HK-2 (cell line): ENCODE data around the gene HSD17B3.
"Not testable (repeated sequence)": the region's sequence is repeated elsewhere in the genome, so short reads cannot be mapped to it uniquely, and the experiment has no call there.

Experiments
- DNase-seq: peaks from one replicate; pipeline ENCODE4 v3.0.0-alpha.2; 2018; ENCODE audit not compliant: unreplicated experiment

HSD17B3 gene

DNA sequence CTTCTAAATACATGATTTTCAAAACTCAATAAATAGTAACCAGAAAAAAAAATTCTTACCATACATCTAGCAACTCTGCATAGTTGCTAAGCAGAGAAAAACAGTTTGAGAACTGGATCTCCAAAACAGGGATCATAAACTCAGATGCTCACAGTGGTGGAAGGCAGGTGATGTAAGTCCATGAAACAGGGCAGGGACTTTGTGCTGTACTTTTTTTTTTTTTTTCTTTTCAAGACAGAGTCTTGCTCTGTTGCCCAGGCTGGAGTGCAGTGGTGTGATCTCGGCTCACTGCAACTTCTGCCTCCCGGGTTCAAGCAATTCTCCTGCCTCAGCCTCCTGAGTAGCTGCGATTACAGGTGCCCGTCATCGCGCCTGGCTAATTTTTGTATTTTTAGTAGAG, 5.0 kb upstream of the HSD17B3 start:
- not testable (repeated sequence) for DNase-seq

DNA sequence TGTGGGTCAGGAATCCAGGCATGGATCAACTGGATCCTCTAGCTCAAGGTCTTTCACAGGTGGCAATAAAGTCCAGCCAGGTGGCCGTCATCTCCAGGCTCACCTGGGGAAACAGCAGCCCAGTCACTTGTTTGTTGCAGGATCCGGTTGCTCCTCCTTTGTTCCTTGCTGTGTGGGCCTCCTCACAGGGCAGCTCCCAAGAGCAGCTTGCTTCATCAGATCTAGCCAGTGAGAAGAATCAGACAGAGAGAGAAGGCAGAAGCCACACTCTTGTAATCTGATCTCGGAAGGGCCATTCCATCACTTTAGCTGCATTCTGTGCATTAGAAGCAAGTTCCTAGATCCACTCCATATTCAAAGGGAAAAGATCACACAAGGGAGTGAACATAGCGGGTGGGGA, 3.2 kb upstream of the HSD17B3 start:
- no peak for DNase-seq

GRCh38 chr9:96304230-96304629, 2.3 kb upstream of the HSD17B3 start:
- no peak for DNase-seq

DNA sequence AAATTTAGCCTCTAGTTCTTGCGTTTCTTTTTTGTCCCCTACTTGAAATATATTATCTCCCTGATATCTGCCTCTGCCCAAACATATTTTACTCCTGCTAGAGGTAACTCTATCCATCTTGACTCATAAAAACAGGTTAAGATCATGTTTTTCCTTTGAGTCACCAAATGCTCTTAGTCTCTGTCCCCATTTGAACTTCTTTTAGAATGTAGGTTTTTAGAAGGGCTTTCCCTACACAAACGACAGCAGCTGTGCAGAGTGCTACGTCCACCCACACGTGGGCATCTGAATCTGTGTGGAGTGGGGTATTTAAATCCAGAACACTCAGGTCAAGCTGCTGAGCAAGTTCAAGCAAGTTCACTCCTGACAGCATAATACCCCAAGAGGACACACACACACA, 2.2 kb downstream of the HSD17B3 start:
- DNase-seq: no peak

GRCh38 chr9:96294159-96294545, 7.8 kb downstream of the HSD17B3 start:
- DNase-seq: no peak

DNA sequence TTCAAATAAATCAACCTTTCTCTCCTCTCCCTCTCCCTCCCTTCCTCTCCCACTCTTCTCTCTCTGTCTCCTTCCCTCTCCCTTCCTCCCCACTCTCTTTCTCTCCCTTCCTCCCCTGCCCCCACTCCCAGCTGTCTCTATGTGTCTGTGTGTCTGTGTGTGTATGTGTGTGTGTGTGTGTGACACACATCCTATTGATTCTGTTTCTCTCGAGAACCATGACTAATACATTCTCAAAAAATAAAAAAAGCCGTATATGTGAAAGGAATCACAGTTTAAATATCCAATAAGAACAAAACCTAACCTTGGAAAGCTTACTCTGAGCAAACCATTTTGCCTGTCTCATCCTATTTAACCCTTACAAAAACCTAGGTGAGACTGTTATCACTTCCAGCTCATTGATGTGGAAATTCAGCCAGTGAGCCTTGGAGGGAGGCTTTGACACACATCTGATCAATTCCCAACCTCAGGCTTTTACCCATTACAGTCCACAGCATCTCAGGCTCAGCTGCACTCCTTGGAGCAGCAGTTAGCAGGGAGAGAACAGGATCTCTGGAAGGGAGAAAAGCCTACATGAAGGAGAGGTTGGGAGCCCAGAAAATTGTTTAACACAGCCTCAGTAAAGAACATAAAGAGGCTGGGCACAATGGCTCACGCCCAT, 8.3 kb downstream of the HSD17B3 start:
- no peak for DNase-seq

DNA sequence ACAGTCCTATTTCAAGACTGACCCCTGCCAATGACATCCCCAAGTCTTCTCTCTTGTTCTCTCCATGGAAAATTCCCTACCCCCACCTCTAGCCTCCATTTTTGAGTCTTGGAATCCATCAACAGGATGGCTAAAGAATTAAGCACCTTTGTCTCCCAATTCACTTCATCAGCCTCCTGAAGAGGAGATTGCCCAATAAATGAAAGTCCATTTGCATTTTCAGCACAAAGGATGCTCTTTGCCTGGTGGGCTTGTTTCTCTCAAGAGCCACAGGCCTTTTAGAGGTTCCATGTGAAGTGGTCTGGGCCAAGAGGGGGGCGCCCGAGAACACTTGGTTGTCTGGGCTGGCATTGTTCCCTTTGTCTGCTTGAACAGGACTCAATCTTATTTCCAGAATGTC, 12.6 kb downstream of the HSD17B3 start:
- no peak for DNase-seq

DNA sequence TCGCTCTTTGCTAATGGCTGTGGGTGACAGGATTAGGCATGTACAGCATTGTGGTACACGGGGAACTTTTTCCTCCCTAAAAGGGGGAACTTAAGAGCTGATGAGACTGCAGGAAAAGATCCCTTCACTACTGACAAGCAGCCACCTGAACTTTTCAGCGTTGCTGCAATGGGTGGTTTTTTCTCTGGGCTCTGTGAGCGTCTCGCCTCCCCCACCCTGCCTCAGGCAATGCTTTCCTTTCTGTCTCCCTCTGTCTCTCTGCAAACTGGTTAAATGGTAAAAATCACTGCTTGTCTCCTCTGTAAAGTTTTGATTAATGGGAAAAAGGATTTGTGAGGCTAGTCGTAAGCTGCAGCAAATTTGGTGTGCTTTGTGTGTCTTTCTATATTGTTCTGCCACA, 20.3 kb downstream of the HSD17B3 start:
- no peak for DNase-seq

DNA sequence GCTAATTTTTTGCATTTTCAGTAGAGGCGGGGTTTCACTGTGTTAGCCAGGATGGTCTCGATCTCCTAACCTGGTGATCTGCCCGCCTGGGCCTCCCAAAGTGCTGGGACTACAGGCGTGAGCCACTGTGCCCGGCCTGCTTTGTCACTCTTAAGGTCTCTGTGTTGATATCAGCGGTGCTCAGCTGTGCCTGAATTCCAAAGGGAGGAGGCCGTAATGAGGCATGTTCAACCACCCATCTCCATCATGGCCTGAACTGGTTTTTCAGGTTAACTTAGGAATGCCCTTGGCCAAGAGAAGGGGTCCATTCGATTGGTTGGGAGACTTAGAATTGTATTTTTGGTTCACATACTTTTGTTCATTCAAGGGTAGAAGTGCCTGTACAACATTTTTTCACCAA, 22.0 kb downstream of the HSD17B3 start:
- DNase-seq: no peak

DNA sequence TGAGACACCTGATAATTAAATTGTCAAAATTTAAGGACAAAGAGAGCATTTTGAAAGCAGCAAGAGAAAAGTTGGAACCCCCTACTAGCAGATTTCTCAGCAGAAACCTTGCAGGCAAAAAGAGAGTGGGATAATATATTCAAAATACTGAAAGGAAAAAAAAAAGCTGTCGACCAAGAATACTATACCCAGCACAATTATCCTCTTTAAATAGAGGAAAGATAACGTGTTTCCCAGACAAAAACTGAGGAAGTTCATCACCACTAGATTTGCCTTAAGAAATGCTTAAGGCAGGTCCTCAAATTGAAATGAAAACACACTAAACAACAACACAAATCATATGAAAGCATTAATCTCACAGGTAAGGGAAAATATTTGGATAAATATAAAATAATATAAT, 27.0 kb downstream of the HSD17B3 start:
- DNase-seq: no peak

DNA sequence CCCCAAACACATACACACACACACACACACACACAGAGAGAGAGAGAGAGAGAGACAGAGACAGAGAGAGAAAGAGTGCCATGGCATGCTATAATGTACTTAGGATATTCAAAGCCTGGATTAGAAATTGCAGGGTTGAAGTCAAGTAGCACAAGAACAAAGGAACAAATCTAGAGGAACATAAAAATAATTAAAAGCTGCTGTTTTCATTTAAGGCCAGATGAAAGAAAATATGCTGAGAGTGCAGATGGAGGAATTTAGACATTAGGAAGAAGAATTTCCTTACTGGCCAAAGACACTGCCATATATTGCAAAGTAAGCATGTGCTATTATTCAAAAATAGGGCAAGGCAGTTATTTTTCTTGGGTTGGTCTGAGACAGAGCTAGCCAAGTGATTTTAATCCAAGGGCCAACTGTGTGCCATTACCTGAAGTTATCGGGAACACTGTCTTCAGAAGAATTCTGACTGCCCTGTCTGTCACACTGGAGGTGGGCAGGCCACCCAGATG, 31.7 kb downstream of the HSD17B3 start:
- DNase-seq: no peak

- no peak for DNase-seq
These were observed 43.0 kb downstream of the HSD17B3 start for GRCh38 chr9:96258967-96259366.

DNA sequence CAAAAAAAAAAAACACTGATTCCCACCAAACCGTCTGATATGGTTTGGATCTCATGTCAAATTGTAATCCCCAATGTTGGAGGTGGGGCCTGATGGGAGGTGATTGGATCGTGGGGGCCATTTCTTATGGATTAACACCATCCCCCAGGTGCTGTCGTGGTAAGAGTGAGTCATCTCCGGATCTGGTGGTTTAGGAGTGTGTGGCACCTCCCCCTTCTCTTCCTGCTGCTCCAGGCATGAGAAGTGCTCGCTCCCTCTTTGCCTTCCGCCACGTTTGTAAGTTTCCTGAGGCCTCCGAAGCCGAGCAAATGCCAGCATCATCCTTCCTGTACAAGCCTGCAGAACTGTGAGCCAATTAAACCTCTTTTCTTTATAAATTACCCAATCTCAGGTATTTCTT, 45.2 kb downstream of the HSD17B3 start:
- DNase-seq: peak; percentile 18

- no peak for DNase-seq
These were observed 46.3 kb downstream of the HSD17B3 start for GRCh38 chr9:96255698-96256097.

- no peak for DNase-seq
These were observed 48.8 kb downstream of the HSD17B3 start for GRCh38 chr9:96253059-96253696.

DNA sequence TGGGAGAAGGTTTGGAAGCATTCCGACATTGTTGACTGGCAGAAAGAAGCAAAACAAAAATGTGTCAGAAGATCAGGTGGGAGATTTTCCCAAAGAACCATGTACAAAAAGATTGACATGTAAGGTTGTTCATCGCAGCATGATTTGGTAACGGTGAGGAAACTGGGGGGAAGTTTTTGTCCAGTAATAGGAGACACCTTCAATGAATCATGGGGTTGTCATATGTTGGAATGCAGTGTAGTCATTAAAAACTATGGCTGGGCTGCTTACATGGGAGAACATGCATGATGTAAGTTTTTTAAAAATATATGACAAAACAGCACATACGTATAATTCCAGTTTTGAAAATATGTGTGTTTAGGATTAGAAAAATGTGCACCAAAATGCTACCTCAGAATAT, 50.5 kb downstream of the HSD17B3 start:
- no peak for DNase-seq

- DNase-seq: no peak
These were observed 52.2 kb downstream of the HSD17B3 start for GRCh38 chr9:96249746-96250145.

- DNase-seq: no peak
These were observed 55.7 kb downstream of the HSD17B3 start for GRCh38 chr9:96246267-96246671.

DNA sequence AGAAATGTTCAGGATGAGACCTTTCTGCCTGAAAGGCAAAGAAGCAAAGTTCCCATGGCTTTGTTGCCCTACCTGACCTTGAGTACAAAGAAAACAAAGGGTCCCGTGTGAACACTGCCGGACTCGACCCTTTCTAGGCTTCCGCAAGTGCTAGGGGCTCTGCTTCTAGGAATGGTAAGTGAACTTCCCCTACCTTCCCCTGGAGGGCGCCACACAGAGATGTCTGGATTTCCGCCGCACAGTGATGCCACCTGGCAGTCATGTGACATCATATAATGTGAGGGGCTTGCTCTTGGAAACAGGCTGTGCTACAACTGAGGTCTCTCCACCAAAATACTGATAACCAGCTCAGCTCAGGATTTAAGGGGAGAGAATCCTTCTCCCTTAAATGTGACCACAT, 56.6 kb downstream of the HSD17B3 start:
- no peak for DNase-seq

DNA sequence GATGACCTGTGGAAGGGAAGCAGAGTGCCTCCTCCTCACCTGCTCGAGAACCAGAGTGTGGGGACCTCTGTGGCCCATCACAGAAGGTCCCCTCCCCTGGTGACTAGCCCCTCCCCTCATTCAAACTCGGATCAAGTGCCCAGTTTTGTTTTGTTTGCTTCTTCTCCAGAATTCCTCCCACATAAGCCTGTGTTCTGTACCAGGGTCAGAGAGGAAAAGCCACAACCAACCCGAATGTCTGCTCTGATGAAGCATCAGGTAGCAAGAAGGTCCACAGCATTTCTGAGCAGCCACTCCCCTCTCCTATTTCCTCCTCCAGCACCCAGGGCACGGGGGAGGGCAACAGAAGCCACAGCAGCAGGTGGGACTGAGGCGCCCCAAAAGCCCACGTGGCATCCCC, 58.2 kb downstream of the HSD17B3 start:
- DNase-seq: no peak

GRCh38 chr9:96242811-96243210, 59.2 kb downstream of the HSD17B3 start:
- DNase-seq: no peak

DNA sequence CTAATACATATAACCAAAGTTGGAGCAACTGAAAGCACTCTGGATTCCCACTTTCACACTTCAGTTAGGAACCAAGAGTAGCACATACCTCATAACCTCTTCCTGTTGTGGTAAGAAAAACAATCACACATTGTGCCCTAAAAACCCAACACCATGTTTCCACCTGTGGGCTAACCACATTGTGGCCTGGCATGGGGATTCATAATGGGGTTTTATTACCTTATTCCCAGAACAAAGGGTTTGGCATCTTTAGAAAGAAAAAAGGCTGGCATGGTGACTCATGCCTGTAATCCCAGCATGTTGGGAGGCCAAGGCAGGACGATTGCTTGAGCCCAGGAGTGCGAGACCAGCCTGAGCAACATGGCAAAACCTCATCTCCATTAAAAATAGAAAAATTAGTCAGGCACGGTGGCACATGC, 60.6 kb downstream of the HSD17B3 start:
- no peak for DNase-seq

GRCh38 chr9:96236854-96237550, 65.0 kb downstream of the HSD17B3 start:
- no peak for DNase-seq
